ENCODE measurements around the gene SLC6A12.
A peak's percentile ranks its signal among the peaks of the same experiment; 100 is the strongest.

Gene SLC6A12

DNA sequence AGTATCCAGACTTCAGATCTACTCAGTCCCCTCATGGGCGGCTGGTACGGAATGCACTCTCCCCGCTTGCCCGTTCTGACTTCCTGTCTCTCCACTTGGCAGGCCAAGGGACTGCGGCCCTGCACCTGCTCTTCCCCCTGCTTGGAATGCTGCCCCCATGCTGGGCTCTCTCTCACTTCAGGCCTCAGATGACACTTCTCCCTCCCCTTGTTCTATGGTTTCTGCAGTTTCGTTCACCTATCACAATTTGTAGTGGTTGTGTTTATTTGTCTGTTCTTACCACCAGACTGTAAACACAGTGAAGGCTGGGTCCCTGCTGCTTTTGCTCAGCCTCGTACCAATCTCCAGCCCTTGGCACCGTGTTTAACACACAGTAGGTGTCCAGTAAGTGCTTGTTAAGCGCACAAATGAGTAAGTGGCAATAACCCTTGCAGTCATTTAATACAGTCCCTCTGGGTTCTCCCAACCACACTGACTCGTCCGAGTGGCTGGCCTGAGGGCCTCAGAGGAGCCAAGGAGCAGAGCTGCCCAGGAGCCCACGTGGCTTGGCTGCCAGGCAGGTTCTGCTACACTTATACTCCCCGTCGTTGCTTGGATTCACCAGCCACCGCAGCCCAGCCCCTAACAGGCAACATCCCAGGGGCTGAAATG is 11.8 kb downstream of the SLC6A12 start:
- CTCF ChIA-PET, result interaction anchor here (2.0 kb wide), 1 partner anchor 17 kb away, joined by 6 read pairs; no protein-coding TSS in a partner anchor
- Histone ChIP-seq H3K9me3 (ENCODE audit: control insufficient read depth, insufficient read depth, low read depth, low read length) (no peaks in the 10 kb centered on the region), H3K27ac (ENCODE audit: extremely low read depth, low read depth, low read length) (no peak overlapping the region), H3K4me3 (ENCODE audit: low read depth, low read length) (no peak overlapping the region), H3K4me1 (ENCODE audit: control insufficient read depth, insufficient read depth, low read length) (peaks cover 7% of the 10 kb centered on the region), H3K36me3 (ENCODE audit: control insufficient read depth in 2 of 2, insufficient read depth in 1 of 2, low read length in 2 of 2) (no peaks in the 10 kb centered on the region)
- POLR2A ChIA-PET, result no interaction called here
- TF ChIP-seq ZNF221 (tag by site-specific recombination; IDR thresholded peaks at IDR 0.05; ENCODE audit: borderline replicate concordance), result no peak
- TF ChIP-seq, protein P1, sequence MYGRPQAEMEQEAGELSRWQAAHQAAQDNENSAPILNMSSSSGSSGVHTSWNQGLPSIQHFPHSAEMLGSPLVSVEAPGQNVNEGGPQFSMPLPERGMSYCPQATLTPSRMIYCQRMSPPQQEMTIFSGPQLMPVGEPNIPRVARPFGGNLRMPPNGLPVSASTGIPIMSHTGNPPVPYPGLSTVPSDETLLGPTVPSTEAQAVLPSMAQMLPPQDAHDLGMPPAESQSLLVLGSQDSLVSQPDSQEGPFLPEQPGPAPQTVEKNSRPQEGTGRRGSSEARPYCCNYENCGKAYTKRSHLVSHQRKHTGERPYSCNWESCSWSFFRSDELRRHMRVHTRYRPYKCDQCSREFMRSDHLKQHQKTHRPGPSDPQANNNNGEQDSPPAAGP (tag by site-specific recombination; IDR thresholded peaks at IDR 0.05), result no peak
- no peak for TF ChIP-seq ZNF677 (tag by site-specific recombination; IDR thresholded peaks at IDR 0.05)
- no peak for TF ChIP-seq ZNF335 (tag by site-specific recombination; conservative IDR thresholded peaks at IDR 0.05)
- TF ChIP-seq ZBTB20 (tag by site-specific recombination; IDR thresholded peaks at IDR 0.05), result no peak
- no peak for TF ChIP-seq BCL11A (tag by site-specific recombination; IDR thresholded peaks at IDR 0.05; ENCODE audit: low read depth)
- TF ChIP-seq WT1 (tag by site-specific recombination; IDR thresholded peaks at IDR 0.05), result 0 out of 2 replicates have a peak, but pooled peaks have one; percentile 8
- no peak for TF ChIP-seq ZNF48 (tag by site-specific recombination; IDR thresholded peaks at IDR 0.05)
- TF ChIP-seq, protein P2, sequence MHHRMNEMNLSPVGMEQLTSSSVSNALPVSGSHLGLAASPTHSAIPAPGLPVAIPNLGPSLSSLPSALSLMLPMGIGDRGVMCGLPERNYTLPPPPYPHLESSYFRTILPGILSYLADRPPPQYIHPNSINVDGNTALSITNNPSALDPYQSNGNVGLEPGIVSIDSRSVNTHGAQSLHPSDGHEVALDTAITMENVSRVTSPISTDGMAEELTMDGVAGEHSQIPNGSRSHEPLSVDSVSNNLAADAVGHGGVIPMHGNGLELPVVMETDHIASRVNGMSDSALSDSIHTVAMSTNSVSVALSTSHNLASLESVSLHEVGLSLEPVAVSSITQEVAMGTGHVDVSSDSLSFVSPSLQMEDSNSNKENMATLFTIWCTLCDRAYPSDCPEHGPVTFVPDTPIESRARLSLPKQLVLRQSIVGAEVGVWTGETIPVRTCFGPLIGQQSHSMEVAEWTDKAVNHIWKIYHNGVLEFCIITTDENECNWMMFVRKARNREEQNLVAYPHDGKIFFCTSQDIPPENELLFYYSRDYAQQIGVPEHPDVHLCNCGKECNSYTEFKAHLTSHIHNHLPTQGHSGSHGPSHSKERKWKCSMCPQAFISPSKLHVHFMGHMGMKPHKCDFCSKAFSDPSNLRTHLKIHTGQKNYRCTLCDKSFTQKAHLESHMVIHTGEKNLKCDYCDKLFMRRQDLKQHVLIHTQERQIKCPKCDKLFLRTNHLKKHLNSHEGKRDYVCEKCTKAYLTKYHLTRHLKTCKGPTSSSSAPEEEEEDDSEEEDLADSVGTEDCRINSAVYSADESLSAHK (tag by site-specific recombination; IDR thresholded peaks at IDR 0.05), result peak; percentile 69
- TF ChIP-seq ZNF629 (tag by site-specific recombination; IDR thresholded peaks at IDR 0.05), result 0 out of 2 replicates have a peak, but pooled peaks have one; percentile 54
- no peak for TF ChIP-seq ZNF548 (tag by site-specific recombination; IDR thresholded peaks at IDR 0.05)
- TF ChIP-seq, protein P3, sequence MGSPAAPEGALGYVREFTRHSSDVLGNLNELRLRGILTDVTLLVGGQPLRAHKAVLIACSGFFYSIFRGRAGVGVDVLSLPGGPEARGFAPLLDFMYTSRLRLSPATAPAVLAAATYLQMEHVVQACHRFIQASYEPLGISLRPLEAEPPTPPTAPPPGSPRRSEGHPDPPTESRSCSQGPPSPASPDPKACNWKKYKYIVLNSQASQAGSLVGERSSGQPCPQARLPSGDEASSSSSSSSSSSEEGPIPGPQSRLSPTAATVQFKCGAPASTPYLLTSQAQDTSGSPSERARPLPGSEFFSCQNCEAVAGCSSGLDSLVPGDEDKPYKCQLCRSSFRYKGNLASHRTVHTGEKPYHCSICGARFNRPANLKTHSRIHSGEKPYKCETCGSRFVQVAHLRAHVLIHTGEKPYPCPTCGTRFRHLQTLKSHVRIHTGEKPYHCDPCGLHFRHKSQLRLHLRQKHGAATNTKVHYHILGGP (tag by site-specific recombination; IDR thresholded peaks at IDR 0.05), result no peak
- peak; percentile 62; the same call in 1 of the 2 replicates for TF ChIP-seq GLIS1 (tag by site-specific recombination; IDR thresholded peaks at IDR 0.05)
- TF ChIP-seq, protein P4, sequence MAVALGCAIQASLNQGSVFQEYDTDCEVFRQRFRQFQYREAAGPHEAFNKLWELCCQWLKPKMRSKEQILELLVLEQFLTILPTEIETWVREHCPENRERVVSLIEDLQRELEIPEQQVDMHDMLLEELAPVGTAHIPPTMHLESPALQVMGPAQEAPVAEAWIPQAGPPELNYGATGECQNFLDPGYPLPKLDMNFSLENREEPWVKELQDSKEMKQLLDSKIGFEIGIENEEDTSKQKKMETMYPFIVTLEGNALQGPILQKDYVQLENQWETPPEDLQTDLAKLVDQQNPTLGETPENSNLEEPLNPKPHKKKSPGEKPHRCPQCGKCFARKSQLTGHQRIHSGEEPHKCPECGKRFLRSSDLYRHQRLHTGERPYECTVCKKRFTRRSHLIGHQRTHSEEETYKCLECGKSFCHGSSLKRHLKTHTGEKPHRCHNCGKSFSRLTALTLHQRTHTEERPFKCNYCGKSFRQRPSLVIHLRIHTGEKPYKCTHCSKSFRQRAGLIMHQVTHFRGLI (tag by site-specific recombination; IDR thresholded peaks at IDR 0.05), result peak; percentile 58
- no peak for TF ChIP-seq ZNF138 (tag by site-specific recombination; IDR thresholded peaks at IDR 0.05; ENCODE audit: borderline replicate concordance)
- peak; percentile 57; the same call in 1 of the 2 replicates for TF ChIP-seq PRDM1 (tag by site-specific recombination; IDR thresholded peaks at IDR 0.05)
- TF ChIP-seq, protein P5, sequence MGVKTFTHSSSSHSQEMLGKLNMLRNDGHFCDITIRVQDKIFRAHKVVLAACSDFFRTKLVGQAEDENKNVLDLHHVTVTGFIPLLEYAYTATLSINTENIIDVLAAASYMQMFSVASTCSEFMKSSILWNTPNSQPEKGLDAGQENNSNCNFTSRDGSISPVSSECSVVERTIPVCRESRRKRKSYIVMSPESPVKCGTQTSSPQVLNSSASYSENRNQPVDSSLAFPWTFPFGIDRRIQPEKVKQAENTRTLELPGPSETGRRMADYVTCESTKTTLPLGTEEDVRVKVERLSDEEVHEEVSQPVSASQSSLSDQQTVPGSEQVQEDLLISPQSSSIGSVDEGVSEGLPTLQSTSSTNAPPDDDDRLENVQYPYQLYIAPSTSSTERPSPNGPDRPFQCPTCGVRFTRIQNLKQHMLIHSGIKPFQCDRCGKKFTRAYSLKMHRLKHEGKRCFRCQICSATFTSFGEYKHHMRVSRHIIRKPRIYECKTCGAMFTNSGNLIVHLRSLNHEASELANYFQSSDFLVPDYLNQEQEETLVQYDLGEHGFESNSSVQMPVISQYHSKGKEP (tag by site-specific recombination; IDR thresholded peaks at IDR 0.05), result no peak
- peak; percentile 3 for TF ChIP-seq ZNF596 (tag by site-specific recombination; IDR thresholded peaks at IDR 0.05)
- no peak for TF ChIP-seq GFI1B (tag by site-specific recombination; IDR thresholded peaks at IDR 0.05)
- TF ChIP-seq ZNF202 (tag by site-specific recombination; IDR thresholded peaks at IDR 0.05; ENCODE audit: borderline replicate concordance), result no peak
- no peak for TF ChIP-seq ZNF155 (tag by site-specific recombination; IDR thresholded peaks at IDR 0.05)
- TF ChIP-seq MEIS1 (CRISPR knock-in tag; IDR thresholded peaks at IDR 0.05; ENCODE audit: borderline replicate concordance), result no peak
- TF ChIP-seq KLF9 (tag by site-specific recombination; IDR thresholded peaks at IDR 0.05; ENCODE audit: low read depth), result 0 out of 2 replicates have a peak, but pooled peaks have one; percentile 12
- TF ChIP-seq, protein P6, sequence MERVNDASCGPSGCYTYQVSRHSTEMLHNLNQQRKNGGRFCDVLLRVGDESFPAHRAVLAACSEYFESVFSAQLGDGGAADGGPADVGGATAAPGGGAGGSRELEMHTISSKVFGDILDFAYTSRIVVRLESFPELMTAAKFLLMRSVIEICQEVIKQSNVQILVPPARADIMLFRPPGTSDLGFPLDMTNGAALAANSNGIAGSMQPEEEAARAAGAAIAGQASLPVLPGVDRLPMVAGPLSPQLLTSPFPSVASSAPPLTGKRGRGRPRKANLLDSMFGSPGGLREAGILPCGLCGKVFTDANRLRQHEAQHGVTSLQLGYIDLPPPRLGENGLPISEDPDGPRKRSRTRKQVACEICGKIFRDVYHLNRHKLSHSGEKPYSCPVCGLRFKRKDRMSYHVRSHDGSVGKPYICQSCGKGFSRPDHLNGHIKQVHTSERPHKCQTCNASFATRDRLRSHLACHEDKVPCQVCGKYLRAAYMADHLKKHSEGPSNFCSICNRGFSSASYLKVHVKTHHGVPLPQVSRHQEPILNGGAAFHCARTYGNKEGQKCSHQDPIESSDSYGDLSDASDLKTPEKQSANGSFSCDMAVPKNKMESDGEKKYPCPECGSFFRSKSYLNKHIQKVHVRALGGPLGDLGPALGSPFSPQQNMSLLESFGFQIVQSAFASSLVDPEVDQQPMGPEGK (tag by site-specific recombination; IDR thresholded peaks at IDR 0.05), result 0 out of 2 replicates have a peak, but pooled peaks have one; percentile 21
- TF ChIP-seq FEZF1 (tag by site-specific recombination; IDR thresholded peaks at IDR 0.05), result peak; percentile 68
- TF ChIP-seq ZNF776 (tag by site-specific recombination; IDR thresholded peaks at IDR 0.05; ENCODE audit: borderline replicate concordance), result no peak
